ENCODE measurements around the gene RXRB. TPM values are rescaled to one million over a fixed set of nuclear protein-coding genes. Genes with fewer than 3 reads are reported as not detected.
A peak's percentile ranks its signal among the peaks of the same experiment; 100 is the strongest.
"Not testable (repeated sequence)": the region's sequence is repeated elsewhere in the genome, so short reads cannot be mapped to it uniquely, and the experiment has no call there.

The RXRB gene
- polyA plus RNA-seq, 12 donors, result 33.8 to 70.0 (median 37.7) TPM; not detected in 1

DNA sequence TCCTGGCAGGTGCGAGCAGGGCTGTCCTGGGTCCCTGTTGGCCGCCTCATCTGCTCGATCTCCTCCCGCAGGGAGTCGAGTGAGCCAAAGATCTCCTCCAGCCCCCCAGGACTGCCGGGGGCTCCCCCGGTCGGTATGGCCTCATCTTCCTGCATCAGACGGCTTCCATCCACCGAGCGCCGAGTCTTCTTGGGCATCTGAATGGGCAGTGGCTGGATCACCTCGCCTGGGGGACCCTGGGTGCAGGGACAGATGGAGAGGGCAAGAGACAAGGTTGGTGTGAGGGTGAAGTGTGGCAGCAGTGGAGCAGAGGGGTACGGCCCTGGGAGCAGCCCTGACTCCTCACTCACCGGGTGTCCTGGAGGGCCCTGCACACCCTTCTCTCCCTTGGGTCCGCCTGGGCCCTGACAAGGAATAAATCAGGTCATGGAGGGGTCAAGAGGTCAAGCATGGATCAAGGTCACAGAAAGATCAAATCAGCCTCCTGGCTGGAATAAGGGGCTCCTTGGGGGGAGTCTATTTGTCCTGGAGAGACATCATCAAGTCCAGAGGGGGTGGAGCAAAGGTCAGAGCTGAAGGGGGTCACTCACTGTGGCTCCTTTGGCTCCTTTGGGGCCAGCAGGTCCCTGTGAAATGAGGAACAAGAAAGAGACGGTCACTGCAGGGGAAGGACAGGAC is 34.7 kb downstream of the RXRB start:
- DNase-seq, result no peak

DNA sequence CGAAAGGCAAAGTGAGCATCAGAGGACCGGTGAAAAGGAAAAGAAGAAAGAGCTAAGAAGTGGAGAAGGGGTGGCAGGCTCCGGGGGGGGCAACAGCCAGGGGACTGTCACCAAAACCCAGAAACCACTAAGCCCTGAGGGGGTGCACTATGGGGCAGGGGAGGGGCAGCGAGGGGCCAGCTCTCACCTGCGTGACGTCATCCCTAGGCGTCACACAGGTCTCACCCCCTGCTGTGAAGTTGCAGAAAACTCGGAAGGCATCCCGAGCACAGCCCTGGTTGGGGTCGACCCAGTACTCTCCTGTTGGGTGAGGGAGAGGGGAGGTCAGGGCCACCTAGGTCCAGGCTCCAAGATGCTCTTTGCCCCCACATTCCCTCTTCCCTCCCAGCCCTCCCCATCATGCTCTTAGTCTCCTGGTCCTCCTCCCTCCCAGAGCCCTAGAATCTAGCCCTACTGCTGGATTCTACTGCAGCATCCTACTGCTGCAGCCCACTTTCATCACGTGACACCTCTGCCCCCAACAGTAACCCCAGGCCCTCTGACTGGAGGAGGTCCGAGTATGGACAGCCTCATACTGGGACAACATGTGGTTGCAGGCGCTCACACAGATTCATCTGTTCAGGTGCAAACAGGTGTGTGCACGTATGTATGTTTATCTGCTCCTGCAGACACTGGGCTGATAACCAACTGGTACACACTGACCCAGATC is 35.6 kb downstream of the RXRB start:
- DNase-seq, result no peak

DNA sequence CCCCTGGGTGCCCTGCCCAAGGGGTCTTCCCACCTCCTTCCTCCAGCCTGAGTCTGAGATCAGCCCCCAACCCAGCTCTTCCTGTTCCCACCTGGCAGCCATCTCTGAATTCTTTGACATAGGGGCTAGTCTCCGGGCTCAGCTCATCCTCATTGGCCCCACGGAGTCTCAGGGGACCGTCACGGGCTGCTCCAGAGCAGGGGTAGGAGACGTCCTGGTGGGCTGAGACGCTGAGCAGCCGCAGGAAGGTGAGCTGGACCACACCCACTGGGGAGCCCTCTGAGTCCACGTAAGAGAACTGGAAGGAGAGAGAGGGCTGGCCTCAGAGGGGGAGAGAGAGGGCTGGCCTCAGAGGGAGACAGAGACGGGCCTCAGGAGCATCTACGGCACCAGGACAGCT is 36.3 kb downstream of the RXRB start:
- DNase-seq, result no peak

DNA sequence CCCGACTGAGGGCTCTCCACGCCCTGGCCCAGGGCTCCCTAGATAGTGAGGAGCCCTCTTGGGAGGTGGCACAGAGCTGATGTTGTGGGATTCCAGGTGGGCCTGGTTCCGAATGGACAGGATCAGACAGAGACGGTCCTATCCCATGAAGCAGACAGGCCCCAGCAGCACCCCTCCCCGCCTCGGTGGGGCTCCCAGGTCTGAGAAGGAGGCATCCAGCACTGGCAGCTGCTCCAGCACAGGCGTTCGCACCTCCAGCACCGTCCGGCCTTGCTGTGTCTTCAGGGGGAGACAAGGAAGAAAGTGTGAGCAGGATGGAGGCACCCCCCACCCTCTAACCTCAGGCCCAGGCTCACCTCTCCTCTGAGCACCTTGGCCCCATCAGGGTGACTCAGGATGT is 36.9 kb downstream of the RXRB start:
- no peak for DNase-seq

DNA sequence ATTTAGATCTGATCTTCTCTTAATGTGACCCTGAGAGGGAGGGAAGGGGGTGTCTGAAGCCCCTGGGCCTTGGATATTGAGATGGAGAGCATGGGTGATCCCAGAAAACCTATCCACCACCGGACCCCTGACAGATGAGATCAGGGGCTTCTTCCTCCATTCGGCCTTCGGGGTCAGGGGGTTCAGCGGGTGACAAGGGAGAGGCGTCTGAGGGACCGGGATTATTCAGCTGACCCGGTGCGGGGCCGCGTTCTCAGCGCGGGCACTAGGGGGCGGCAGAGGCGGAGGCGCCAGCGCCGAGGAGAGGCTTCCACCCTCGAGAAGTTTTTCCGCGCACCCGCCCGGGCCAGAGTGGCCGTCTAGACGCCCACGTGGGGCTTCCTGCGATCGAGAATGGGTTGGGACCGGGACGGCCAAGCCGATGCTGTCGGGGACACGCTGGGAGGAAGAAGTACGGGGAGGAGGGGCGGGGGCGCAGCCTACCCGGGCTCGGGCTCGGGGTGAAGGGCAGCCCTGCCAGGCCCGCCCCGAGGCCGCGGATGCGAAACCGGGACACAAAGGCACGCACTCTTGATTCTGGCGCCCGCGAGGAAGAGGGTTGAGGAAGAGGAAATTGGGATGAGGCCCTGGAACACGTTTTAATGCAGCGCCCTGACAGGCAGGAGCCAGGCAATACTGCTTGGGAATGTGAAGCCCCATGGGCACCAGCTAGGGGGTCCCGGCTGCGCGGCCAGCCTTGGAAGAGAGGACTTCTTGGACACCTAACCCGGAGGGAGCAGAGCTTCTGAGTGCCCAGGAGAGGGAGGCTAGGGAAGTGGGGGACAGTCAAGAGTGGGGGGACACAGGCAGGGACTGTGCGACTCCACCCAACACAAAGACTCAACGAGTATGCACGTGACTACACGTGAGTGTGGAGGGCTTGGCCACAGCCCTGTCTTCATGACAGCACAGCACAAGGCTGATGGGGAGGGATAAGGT is 38.8 kb downstream of the RXRB start:
- peak; percentile 81 for DNase-seq

DNA sequence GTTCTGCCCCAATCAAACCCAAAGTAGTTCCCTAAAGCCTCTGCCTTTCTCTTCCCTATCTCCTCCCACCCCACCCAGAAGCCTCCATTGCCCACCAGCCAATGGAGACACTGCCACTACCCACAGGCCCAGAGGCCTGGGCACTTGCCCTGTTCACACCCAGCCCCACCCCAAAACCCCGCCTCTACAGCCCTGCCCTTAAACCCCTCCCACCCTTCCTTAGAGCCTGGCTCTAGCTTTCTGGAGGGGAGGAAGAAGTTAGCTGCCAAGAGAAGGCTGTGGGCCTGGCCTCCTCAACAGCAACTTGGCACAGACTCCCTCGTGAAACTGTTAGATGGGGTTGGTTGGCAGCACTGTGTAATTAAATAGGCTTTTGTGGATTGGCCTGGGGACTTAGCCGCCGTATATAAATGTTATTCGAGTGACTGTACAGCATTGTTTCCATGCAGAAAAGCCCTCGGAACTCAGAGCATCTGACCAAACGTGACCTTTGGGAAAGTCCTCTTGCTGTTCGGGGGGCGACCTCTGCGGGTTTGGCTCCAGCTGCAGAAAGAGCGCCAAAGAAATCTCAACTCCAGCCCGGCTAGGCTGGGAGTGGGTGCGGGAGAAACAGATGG is 39.6 kb downstream of the RXRB start:
- DNase-seq, result peak; percentile 66

DNA sequence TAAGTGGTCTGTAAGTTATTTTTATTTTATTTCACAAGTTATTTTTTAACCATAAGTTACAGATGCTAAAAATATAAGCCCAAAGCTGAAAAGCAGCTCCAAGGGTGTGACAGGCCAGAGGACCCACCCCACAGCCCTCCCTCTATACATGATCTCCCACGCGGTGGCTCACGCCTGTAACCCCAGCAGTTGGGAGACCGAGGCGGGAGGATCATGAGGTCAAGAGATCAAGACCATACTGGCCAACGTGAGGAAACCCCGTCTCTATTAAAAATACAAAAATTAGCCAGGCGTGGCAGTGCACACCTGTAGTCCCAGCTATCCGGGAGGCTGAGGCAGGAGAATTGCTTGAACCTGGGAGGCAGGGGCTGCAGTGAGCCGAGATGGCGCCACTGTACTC is 40.4 kb downstream of the RXRB start:
- no peak for DNase-seq

DNA sequence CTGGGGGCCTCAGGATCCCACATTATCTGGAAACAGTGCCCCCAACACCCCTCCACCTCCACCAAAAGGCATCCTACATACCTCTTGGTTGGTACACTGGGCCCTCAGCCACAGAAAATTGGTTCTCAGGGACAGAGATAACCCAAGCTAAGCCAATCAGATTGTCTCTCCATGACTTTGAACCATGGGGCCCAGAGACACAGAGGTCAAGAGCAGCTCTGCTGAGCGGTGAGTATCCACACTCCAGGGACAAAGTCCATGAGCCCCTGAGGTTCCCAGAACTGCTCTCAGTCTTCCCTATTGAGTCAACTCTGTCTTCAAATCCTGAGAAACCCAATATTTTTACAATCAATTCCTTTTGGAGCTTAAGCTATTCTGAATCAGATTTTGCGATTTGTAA is 43.5 kb downstream of the RXRB start:
- DNase-seq, result no peak

DNA sequence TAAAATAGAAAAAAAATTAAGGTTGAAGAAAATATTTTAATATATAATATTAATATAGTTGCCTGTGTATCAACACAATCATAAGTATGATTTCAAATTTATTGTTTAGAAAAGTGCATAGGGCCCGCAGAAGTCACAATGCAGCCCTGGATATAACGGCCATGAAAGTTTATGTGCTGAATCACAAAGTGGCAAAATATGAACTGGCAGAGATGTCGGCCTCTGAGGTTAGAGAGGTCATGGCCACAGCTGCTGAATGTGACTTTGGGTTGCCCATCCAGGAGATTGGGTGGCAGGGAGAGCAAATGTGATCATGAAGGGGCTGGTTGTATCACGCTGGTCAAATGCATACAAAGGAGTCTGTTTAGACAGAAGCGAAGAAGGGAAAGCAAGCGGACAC is 43.9 kb downstream of the RXRB start:
- no peak for DNase-seq

DNA sequence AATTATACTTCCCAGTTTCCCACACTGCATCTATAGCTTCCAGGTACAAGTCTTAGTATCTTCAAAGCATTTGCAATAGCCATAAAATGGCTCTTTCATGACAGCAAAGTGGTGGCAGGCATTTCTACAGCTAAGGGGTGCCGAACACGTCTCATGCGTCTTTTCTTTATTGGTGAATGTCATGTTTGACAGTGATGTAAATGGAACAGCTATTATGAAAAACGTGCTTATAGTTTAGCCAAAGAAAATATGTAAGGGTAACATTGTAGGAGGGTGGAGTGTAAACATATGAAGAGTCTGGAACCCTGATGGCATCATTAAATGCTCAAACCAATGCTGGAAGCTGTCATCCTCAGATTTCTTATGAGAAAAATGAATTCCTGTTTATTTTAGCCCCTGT is 46.1 kb downstream of the RXRB start:
- DNase-seq, result no peak

DNA sequence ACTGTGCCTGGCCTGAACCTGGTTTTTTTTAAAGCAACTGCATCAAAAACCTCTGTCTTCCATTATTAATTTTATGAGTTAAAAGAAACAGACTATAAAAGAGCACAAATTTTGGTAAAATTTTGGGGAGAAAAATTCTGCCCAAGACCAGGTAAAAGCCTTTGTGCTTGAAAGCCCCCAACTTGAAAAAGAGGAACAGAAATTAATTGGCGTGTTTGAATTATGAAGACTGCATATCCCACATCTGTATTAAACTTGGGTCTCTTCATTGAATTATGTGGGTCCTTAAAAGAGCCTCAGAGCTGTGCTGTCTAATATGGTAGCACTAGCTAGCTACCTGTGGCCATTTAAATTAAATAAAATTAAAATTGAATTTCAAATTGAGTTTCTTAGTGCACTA is 49.4 kb downstream of the RXRB start:
- no peak for DNase-seq

DNA sequence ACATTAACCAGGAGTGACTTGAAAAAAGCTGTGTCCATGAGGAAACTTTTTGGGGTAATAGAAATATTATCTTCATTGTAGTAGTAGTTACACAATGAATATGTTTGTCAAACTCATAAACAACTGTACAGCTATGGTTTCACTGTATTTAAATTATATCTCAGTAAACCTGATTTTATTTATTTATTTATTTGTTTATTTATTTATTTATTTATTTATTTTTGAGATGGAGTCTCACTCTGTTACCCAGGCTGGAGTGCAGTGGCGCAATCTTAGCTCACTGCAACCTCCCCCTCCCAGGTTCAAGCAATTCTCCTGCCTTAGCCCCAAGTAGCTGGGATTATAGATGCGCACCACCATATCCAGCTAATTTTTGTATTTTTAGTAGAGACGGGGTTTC is 49.9 kb downstream of the RXRB start:
- DNase-seq, result not testable (repeated sequence)

DNA sequence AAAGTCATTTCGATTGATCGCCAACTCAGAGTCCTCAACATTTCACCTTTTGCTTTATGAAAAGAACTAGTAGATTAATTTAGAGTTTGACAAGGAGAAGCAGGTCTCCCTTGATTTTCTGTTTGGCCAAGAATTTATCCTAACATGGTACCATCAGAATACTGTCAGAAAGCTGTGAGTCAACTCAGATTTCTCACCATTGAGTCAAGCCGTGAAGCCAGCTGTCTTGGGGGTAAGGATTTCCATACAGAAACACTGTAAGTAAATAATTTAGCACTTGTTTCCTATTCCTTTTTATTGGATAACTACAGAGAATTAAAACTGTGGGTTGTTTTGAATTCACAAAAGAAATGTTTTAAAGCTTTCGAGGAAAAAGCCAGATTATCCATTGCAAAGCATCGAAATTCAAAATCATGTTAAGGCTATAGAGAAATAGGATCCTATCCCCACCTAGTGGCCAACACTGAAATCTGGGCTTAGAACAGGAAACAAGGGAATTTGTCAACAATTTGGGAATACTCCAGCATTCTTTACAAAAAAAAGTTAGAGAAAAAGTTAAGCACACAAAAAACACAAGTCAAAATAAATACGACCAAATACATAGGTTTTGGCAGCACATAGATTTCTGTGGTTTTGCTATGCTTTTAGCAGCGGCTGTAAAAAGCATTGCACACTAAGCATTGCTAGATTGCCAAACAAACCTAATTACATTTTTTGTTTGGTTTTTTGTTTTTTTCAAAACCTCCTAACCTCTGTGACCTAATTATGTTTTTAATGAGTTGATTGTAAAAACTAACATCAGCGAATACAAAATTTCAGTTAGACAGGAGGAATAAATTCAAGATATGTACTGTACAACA is 52.4 kb downstream of the RXRB start:
- peak; percentile 48 for DNase-seq

DNA sequence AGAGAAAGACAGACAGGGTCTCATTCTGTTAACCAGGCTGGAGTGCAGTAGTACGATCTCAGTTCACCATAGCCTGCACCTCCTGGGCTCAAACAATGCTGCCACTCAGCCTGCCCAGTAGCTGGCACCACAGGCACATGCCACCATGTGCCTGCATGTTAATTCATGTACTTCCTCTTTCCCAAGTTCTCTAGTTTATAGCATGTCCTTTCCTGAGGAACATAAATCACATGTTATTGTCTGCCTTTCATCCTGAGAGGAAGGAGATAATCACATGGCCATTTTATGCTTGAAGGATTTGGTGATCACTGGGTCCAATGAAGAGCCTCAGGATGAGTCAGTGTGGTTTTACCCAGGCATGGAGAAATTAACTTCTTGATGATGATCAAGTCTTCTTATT is 56.1 kb downstream of the RXRB start:
- DNase-seq, result no peak

Other genes with a start within 250 kb of the RXRB start
- gene HLA-DMA, start 247.6 kb downstream of the RXRB start, polyA plus RNA-seq (ENCODE audit: insufficient read length in 12 of 12), result 10 to 100 TPM in 2 of 12 donors, 1 to 10 TPM in 8, not detected in 2; 2.7 to 28.3 (median 5.0) TPM
- 100 to 1,000 TPM; 144 to 876 (median 162) TPM for gene BRD2, start 232.1 kb downstream of the RXRB start, polyA plus RNA-seq (ENCODE audit: insufficient read length in 12 of 12)
- gene HLA-DOA, start 191.1 kb downstream of the RXRB start, polyA plus RNA-seq (ENCODE audit: insufficient read length in 12 of 12), result 1 to 10 TPM in 6 of 12 donors, under 1 TPM in 5, not detected in 1; 0.41 to 8.0 (median 1.6) TPM
- gene HLA-DPA1, start 127.0 kb downstream of the RXRB start, polyA plus RNA-seq (ENCODE audit: insufficient read length in 12 of 12), result 10 to 100 TPM in 9 of 12 donors, 1 to 10 TPM in 2, not detected in 1; 7.6 to 44.7 (median 13.9) TPM
- 10 to 100 TPM in 2 of 12 donors, 1 to 10 TPM in 9, not detected in 1; 2.9 to 29.8 (median 9.0) TPM for gene HLA-DPB1, start 124.7 kb downstream of the RXRB start, polyA plus RNA-seq (ENCODE audit: insufficient read length in 12 of 12)
- 100 to 1,000 TPM in 1 of 12 donors, 10 to 100 TPM in 10, not detected in 1; 32.4 to 120 (median 49.2) TPM for gene COL11A2, start 8.2 kb downstream of the RXRB start, polyA plus RNA-seq (ENCODE audit: insufficient read length in 12 of 12)
- 100 to 1,000 TPM in 3 of 12 donors, 10 to 100 TPM in 8, not detected in 1; 62.9 to 117 (median 77.6) TPM for gene SLC39A7, start 202 bp upstream of the RXRB start, polyA plus RNA-seq (ENCODE audit: insufficient read length in 12 of 12)
- 10 to 100 TPM in 5 of 12 donors, 1 to 10 TPM in 6, not detected in 1; 7.8 to 20.2 (median 9.8) TPM for gene HSD17B8, start 4.0 kb upstream of the RXRB start, polyA plus RNA-seq (ENCODE audit: insufficient read length in 12 of 12)
- gene RING1, start 7.8 kb upstream of the RXRB start, polyA plus RNA-seq (ENCODE audit: insufficient read length in 12 of 12), result 10 to 100 TPM in 11 of 12 donors, not detected in 1; 25.4 to 54.2 (median 29.2) TPM
- gene VPS52, start 71.2 kb upstream of the RXRB start, polyA plus RNA-seq (ENCODE audit: insufficient read length in 12 of 12), result 10 to 100 TPM in 11 of 12 donors, not detected in 1; 34.7 to 75.9 (median 45.1) TPM
- gene RPS18, start 71.4 kb upstream of the RXRB start, polyA plus RNA-seq (ENCODE audit: insufficient read length in 12 of 12), result 1,000 to 10,000 TPM; 1,205 to 5,224 (median 4,322) TPM
- 1 to 10 TPM in 10 of 12 donors, not detected in 2; 1.3 to 3.8 (median 2.0) TPM for gene B3GALT4, start 76.5 kb upstream of the RXRB start, polyA plus RNA-seq (ENCODE audit: insufficient read length in 12 of 12)
- 10 to 100 TPM in 11 of 12 donors, not detected in 1; 38.8 to 63.5 (median 56.3) TPM for gene WDR46, start 88.6 kb upstream of the RXRB start, polyA plus RNA-seq (ENCODE audit: insufficient read length in 12 of 12)
- 10 to 100 TPM in 11 of 12 donors, not detected in 1; 35.2 to 61.0 (median 41.7) TPM for gene PFDN6, start 88.9 kb upstream of the RXRB start, polyA plus RNA-seq (ENCODE audit: insufficient read length in 12 of 12)
- gene RGL2, start 98.3 kb upstream of the RXRB start, polyA plus RNA-seq (ENCODE audit: insufficient read length in 12 of 12), result 10 to 100 TPM in 11 of 12 donors, not detected in 1; 43.6 to 81.3 (median 52.1) TPM
- gene TAPBP, start 113.4 kb upstream of the RXRB start, polyA plus RNA-seq (ENCODE audit: insufficient read length in 12 of 12), result 10 to 100 TPM in 11 of 12 donors, not detected in 1; 15.5 to 50.7 (median 21.1) TPM
- 10 to 100 TPM in 11 of 12 donors, not detected in 1; 10.9 to 35.6 (median 14.3) TPM for gene ZBTB22, start 117.1 kb upstream of the RXRB start, polyA plus RNA-seq (ENCODE audit: insufficient read length in 12 of 12)
- gene DAXX, start 122.3 kb upstream of the RXRB start, polyA plus RNA-seq (ENCODE audit: insufficient read length in 12 of 12), result 10 to 100 TPM in 11 of 12 donors, not detected in 1; 26.8 to 51.2 (median 33.1) TPM
- gene KIFC1, start 191.2 kb upstream of the RXRB start, polyA plus RNA-seq (ENCODE audit: insufficient read length in 12 of 12), result 10 to 100 TPM in 11 of 12 donors, not detected in 1; 15.2 to 39.0 (median 23.6) TPM
- 10 to 100 TPM in 11 of 12 donors, not detected in 1; 31.9 to 72.5 (median 46.3) TPM for gene PHF1, start 210.3 kb upstream of the RXRB start, polyA plus RNA-seq (ENCODE audit: insufficient read length in 12 of 12)
- 100 to 1,000 TPM in 11 of 12 donors, not detected in 1; 106 to 145 (median 118) TPM for gene CUTA, start 217.4 kb upstream of the RXRB start, polyA plus RNA-seq (ENCODE audit: insufficient read length in 12 of 12)
- 10 to 100 TPM in 11 of 12 donors, not detected in 1; 12.1 to 41.9 (median 16.6) TPM for gene SYNGAP1, start 219.4 kb upstream of the RXRB start, polyA plus RNA-seq (ENCODE audit: insufficient read length in 12 of 12)